Measurements from ENCODE around the gene GAPVD1.
A peak's percentile ranks its signal among the peaks of the same experiment; 100 is the strongest.
"Not testable (repeated sequence)": the region's sequence is repeated elsewhere in the genome, so short reads cannot be mapped to it uniquely, and the experiment has no call there.

The GAPVD1 gene

DNA sequence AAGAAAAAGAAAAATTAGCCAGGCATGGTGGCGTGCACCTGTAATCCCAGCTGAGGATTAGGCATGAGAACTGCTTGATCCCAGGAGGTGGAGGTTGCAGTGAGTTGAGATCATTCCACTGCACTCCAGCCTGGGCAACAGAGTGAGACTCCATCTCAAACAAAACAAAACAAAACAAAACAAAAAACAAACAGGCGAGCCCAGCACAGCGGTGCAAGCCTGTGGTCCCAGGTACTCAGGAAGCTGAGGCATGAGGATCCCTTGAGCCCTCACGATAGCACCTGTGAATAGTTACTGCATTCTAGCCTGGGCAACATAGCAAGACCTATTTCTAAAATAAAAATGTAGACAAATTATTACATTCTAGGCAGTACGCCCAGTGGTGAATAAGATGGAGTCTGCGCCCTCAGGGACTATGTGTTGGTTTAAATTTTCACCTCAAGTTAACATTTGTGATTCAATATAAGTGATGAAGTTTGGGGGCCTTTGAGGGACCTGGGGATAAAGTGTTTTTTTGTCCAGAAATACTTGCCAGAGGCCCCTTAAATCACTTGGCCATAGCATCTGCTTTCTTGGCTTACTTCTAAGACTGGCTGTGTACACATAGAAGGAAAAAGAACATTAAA lies 3.4 kb upstream of the GAPVD1 start:
- DNase-seq = no peak

DNA sequence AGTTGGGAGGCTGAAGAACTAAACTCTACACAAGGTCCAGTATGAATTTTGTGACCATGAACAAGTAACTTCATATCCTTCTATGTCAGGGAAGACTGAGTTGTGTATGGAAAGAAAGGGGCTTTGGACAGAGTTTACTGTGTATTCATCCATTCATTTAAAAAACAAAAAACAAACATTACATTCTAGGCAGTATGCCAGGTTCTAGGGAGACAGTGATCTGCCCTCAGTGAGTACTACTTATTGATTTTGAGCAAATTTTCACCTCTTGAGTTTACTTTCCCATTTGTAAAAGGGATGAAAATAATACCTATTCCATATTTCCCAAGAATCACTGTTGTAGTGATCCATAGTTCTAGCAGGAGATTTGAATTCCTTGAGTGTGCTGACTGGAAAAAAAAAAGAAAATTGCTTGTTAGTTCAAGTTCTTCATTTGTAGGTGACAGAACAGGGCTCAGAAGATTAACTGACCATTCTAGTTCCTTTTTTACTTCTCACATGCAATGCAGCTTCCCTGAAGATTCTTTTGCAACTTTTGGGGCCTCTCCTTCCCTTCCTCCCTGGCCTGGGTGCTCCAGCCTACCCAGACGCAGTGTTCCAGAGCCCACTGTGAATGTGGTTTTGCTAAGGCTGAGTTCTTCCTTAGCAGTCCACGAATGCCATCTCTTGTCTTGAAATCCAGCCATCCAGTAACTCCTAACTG lies 2.6 kb upstream of the GAPVD1 start:
- no peak for DNase-seq

DNA sequence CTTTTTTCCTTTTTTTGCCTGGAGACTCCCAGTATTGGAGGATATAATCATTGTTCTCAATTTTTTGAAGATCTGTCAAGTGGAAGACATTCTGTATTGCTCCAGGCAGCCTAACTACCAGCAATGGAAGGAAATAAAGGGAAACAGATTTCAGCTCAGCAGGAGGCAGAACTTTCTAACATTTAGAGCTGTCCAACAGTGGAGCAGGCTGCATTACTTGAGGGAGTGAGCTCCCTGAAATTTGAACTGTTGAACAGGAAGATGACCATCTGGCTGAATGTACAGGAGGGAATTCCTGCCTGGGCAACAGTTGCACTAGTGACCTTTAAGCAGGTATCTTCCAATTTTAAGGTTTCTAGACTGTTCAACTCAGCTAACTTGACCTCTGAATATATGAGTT lies 1.1 kb upstream of the GAPVD1 start:
- no peak for DNase-seq

DNA sequence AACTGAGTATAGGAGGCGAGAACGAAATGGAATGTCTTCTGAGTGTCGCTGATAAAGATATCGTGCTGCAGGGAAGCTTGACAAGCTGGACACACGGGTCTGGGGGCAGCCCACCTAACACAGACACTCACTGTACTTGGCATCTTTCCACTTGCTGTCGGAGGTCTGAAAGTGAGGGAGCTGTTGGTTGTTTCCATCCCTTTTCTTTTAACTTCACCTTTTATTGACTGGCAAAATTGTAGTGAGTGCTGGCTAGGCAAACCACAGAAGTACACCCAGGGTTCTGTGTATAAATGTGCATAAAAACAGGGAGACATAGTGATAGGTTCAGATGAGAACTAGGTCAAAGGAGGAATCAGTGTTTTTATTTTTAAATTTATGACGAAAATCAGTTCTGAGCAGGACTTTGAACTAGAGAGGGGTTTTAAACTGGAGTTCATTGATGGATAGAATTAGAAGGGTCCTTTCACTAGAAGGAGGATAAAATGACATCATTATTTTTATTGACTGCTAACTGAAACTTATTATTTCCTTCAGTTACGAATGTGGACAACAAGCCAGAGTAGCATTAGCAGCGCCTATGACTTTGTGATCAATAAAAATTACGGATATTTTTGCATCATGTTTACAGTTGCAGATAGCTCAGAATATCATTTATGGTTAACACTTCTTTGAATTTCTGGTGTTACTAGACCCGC lies 817 bp downstream of the GAPVD1 start:
- DNase-seq = no peak

DNA sequence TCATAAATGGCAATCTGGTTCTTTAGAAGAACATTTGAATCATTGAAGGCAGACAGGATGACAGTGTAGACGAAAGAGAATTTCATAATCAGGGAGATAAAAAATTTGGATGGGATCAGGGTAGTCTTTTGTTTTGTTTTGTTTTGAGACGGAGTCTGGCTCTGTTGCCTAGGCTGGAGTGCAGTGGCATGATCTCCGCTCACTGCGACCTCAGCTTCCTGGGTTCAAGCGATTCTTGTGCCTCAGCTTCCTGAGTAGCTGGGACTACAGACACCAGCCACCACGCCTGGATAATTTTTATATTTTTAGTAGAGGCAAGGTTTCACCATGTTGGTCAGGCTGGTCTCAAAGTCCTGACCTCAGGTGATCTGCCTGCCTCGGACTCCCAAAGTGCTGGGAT lies 2.4 kb downstream of the GAPVD1 start:
- DNase-seq = not testable (repeated sequence)

DNA sequence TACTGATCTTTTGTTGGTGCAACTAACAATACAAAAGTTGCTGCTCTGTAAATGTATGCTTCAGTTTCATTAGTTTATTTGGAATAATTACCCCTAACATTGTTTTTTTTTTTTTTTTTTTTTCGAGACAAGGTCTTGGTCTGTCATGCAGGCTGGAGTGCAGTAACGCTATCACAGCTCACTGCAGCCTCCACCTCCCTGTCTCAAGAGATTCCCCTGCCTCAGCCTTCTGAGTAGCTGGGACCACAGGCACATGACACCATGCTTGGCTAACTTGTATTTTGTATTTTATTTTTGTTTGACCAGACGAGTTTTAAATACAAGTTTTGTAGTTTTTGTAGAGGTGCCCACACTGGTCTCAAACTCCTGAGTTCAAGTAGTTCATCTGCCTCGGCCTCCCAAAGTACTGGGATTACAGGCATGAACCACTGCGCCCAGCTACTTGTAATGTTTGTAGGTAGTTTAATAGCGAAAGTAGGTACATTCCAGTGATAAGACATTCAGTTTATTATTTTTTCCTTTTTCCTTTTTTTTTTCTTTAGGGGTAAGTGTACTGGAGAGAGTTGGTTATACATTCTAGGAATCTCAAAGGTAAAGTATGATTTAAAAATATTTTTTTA lies 6.9 kb downstream of the GAPVD1 start:
- no peak for DNase-seq

DNA sequence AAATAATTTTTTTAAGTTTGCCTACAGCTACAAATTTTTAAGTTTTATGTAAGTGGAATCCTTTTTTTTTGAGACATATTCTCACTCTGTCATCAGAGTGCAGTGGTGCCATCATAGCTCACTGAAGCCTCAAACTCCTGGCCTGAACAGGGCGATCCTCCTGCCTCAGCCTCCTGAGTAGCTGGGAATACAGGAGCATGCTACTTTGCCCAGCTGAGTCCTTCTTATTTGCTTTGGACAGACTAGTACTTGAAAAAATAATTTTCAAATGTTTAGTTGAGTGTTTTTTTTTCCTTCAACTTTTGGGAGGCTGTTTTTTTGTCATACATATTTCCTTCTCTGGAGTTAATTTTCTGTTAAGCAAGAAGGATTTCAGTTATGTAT lies 7.4 kb downstream of the GAPVD1 start:
- DNase-seq = no peak

DNA sequence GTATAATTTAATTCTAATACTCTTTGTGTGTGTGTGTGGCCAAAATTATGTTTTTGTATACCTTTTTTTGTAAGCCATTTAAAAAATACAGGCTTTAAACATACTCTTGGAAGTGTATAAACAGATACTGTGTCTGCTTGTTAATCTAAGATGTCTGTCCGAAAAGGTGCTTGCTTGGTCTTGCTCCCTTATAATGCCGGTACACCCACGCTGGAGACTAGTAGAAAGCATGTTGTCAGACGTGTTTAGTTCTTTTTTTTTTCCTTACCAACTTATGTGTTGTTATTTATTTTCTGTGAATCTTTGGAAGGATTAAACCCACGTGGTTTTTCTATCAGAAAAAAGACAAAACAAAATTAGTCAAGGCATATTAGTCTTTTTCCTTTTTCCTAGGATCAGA lies 9.5 kb downstream of the GAPVD1 start:
- no peak for DNase-seq

DNA sequence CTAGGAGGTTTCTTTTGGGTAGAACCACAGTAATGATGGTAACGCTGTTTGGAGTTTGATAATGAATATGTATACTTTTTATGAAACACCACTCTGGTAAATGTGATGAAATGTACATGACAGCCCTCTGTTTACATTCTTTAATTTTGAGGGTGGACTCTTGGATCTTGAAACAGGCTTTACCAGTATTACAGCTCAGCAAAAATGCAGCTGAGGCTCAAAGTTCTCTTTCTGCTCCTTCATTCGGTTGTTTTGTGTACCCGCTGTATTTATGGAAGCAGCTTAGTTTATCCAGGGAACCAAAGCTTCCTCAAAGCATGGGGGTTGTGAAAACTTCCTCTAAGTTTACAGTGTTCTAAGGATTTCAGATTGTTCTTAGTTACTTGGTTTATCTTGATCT lies 11.1 kb downstream of the GAPVD1 start:
- no peak for DNase-seq

DNA sequence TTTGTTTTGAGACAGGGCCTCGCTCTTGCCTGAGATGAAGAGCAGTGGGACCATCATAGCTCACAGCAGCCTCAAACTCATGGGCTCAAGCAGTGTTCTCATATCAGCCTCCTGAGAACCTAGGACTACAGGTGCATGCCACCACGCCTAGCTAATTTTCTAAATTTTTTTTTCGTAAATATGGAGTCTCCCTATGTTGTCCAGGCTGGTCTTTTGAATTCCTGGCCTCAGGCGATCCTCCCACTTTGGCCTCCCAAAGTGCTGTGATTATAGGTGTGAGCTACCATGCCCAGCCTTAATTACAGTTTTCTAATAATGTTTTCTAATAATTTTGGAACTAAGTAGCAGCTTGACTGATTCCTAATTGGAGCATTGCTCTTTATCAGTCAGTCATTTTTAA lies 15.1 kb downstream of the GAPVD1 start:
- no peak for DNase-seq

DNA sequence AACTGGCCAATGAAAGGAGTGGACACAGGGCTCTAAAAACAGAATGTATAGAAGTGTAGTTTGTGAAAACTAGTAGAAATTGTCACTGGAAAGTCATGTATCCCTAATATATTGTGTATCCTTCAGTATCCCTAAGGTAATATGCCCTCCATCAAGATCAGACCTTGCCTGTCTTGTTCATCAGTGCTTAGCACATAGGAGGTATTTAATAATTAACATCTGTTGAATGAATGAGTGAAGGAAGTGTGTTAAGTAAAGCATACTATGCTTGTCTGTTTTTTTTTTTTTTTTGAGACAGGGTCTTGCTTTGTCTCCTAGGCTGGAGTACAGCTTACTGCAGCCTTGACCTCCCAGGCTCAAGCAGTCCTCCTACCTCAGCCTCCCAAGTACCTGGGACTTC lies 15.8 kb downstream of the GAPVD1 start:
- DNase-seq = no peak

DNA sequence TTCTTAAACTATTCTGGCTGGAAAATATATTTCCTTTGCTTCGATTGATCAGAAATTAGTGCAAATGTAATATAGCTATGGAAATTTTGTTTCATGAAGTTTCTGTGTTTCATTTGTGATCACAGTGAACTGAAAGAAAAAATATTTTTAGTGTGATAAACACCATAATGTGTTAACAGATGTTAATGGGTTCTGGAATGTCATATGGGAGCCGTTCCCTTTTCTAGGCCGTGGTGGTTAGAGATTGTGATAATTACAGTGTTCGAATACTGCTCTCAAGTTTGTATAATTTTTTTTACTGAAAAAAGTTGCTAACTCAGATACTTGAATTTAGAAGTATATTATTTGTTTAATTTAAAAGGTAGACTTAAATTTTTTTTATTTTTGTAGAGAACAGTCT lies 19.3 kb downstream of the GAPVD1 start:
- DNase-seq = no peak

DNA sequence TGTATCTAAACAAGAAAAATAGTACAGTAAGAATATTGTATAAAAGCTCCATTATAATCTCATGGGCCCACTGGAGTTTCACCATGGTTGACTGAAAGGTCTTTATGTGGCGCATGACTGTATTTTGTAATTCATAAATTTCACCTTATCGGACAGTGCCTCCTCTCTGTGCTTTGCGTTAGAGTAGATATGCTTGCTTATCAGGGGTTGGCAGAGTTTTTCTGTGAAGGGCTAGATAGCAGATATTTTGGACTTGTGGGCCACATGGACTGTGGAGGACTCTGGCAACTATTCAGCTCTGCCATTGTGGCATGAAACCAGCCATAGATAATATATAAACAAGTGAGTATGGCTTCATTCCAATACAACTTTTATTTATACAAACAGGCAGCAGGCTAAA lies 23.2 kb downstream of the GAPVD1 start:
- no peak for DNase-seq

DNA sequence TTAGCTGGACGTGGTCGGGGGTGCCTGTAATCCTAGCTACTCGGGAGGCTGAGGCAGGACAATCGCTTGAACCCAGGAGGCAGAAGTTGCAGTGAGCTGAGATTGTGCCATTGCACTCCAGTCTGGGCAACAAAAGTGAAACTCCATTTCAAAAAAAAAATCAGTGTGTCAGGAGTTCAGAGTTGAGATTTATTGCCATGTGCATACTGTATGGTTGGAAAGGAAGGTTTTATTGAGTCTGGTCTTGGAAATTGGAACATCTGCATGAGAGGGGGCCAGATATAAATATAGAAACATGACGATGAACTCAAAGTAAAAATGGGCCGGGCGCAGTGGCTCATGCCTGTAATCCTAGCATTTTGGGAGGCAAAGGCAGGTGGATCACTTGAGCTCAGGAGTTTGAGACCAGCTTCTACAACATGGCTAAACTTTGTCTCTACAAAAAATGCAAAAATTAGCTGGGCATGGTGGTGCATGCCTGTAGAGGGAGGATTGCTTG lies 25.4 kb downstream of the GAPVD1 start:
- DNase-seq = not testable (repeated sequence)

DNA sequence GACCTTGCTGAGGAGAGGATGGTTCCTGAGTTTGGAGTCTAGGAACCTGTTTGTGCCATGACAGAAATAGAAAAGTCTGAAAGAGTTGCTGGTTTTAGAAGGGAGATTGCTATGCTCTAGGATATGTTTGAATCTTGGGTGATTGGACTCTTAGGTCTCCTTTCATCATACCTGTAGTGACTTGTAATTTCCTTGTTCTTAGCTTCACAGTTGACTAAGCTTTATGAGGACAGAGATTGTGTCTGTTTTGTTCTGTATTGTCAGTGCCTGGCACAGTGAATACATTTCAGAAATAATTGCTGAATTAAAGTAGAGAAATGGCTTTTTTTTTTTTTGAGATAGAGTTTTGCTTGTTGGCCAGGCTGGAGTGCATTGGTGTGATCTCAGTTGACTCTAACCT lies 31.5 kb downstream of the GAPVD1 start:
- no peak for DNase-seq

DNA sequence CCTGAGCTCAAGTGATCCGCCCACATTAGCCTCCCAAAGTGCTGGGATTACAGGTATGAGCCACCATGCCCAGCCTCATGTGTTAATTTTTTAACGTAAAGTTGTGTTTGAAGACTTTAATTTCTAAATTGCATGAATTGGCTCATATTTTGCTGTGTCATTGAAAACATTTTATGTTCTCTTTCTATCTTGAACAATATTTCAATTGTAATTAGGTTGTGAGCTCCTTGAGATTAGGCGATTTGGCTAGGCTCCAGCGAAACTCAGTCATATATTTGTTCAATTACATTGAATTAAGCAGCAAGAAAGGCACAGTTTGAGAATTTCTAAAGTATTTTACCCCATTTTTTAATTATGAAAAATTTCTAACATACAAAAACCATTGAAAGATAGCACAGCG lies 34.0 kb downstream of the GAPVD1 start:
- no peak for DNase-seq

DNA sequence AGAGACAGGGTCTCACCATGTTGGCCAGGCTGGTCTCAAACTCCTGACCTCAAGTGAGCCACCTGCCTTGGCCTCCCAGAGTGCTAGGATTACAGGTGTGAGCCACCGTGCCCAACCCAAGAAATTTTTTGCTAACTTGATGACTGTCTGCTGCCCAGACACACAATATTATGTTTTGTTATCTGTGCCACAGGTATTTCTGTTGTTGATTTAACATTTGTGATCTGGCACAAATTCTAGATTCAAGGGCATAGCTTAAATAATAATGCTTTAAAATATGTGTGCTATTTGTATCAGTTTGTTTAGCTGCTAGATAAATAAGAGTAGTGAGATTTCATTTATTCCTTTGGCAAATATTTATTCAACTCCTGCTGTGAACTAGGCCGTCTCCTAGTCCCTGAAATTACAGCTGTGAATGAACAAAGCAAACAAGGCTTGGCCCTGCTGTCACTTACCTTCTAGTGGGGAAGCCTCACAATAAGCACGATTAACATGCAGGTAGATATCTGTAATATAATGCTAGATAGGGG lies 35.3 kb downstream of the GAPVD1 start:
- peak; percentile 78 to 96 for DNase-seq

DNA sequence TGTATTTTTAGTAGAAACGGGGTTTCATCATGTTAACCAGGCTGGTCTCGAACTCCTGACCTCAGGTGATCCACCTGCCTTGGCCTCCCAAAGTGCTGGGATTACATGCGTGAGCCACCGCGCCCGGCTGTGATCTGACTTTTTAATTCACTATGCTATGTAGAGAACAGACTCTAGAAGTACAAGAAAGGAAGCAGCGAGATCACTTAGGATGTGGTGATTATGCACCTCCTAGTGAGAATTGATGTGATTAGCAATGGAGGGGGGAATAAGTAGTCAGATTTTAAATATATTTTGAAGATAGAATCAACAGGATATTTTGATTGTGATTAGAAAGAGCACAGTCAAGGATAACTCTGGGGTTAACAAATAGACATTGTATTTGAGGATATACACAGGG lies 36.3 kb downstream of the GAPVD1 start:
- no peak for DNase-seq

DNA sequence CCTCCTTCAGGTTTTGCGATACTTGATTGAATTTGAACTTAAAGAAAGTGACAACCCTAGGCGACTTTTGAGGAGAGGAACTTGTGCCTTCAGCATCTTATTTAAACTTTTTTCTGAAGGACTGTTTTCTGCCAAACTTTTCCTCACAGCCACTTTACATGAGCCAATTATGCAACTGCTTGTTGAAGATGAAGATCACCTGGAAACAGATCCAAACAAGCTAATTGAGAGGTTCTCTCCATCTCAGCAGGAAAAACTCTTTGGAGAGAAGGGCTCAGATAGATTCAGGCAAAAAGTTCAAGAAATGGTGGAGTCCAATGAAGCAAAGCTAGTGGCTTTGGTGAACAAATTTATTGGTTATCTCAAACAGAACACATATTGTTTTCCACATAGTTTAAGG lies 40.6 kb downstream of the GAPVD1 start:
- no peak for DNase-seq

DNA sequence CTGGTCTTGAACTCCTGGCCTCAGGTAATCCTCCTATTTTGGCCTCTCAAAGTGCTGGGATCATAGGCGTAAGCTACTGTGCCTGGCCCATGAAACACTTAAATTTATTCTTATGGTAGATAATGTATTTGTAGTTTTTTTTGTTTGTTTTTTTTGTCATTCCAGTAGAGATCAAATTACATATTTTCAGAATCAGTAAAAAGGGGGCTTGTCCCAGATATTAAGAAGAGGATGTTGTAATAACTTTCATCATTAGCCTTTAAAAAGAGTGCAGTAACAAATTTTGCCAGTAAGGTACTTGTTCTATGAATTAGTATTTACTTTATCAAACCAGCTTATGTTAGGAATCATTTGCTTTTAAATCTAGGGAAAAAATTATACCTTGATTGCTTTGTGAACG lies 42.6 kb downstream of the GAPVD1 start:
- DNase-seq = no peak

DNA sequence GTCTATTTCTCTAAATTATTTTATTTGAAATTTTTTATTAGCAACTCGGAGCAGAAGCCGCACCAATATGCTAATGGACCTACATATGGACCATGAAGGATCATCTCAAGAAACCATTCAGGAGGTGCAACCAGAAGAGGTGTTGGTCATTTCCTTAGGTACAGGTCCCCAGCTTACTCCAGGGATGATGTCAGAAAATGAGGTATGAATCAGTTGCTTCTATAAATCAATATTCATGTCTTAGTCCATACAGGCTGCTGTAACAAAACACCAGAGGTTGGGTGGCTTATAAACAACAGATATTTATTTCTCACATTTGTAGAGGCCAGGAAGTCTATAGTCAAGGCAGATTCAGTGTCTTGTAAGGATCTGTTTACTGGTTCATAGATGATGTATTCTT lies 50.8 kb downstream of the GAPVD1 start:
- DNase-seq = no peak

DNA sequence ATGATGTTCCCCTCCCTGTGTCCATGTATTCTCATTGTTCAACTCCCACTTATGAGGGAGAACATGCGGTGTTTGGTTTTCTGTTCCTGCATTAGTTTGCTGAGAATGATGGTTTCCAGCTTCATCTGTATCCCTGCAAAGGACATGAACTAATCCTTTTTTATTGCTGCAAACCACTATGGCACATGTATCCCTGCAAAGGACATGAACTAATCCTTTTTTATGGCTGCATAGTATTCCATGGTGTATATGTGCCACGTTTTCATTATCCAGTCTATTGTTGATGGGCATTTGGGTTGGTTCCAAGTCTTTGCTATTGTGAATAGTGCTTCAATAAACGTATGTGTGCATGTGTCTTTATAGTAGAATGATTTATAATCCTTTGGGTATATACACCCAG lies 54.7 kb downstream of the GAPVD1 start:
- DNase-seq = not testable (repeated sequence)

DNA sequence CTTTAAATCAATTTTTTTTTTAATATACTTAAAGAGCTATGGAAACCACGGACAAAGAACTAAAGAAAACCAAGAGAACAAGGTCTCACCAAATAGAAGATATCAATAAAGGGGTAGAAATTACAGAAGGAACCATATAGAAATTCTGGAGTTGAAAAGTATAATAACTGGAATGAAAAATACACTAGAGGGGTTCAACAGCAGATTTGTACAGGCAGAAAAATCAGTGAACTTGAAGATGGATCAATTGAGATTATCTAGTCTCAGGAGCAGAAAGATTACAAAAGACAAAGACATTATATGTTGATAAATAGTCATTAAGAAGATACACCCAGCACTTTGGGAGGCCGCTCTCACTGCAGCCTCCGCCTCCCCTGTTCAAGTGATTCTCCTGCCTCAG lies 56.1 kb downstream of the GAPVD1 start:
- DNase-seq = no peak

DNA sequence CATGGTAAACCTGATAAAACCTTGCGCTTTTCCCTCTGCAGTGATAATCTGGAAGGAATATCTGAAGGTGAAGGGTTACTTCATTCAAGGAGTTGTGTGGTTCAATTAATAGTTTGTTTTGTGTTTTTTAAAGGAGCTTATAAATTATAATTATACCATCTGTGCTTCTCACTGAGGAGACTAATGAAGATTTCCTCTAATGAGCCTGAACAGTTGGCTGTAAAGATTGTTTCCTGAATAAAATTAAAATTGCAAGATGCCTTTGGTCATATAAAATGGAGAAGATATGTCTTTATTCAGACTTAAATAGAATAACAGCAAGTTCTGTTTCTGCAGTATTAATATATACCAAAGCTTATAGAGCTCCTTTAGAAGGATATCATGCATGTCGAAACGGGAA lies 59.9 kb downstream of the GAPVD1 start:
- DNase-seq = no peak

Measured in NCI-H2081 (cell line).